Measurements from ENCODE around the gene ALPK1.

The ALPK1 gene

DNA sequence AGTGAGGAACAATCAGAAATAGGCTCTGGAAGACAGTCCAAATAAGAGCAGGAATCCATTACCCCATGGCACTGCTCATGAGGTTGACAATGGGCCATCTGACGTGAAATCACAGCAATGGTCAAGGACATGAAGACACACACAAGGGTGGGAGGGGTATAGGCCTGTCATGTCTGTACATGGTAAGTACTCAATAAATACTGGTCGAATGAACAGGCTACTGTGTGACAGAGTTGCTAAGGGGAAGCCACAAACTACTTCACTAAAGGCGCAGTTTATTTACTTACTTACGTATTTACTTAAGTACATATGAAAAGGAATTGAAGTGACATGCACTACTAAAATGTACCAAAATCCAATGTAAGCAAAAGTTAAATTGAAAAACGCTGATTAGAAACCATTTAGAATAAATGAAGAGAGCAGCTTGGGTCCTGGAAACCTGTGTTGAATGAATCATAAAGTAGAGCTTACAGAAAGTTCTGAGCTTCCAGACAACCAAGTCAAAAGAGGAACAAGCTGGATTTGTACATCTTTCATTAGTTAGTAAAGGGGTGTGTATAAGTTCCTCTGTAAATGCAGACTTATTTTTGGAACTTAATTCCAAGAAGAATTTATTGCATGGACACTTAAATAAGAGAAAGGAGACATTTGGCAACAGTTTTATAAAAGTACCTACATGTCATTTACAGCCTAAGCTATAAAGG, 32.7 kb downstream of the ALPK1 start:
- DNase-seq: no peak

DNA sequence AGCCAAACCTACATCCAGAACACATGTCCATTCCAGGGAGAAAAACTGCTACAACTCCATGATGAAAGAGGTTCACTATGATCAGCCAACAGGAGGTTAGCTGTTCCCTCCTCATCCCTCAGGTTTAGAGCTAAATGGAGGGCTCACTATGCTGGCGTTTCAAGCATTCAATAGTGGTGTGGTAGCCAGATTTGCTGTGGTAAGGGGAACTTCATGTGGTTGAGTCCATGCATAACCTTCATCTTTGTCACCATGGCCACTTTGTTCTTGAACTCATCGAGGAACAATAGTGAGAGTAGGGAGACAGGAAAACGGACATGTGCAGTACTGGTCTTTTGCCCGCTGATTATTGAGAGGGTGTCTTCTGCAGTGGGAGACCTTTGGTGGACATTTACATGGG, 33.8 kb downstream of the ALPK1 start:
- no peak for DNase-seq

DNA sequence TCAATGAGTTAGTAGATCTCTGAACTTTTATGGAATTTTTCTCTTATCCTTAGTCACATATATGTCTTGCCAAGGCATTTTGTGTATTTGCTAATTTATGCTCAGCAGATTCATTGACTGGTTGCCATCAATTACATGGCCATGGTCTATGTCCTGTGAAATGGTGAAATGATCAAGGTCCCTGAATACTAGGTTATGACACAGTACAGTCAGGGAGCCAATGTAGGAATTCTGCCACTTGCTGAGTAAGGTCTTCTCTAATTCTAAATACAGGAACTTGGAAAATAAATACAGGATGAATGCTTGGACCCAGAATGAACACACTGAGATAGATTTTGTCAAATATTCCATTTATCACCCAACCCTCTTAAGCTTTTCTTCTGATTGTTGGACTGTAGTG, 35.2 kb downstream of the ALPK1 start:
- DNase-seq: no peak

DNA sequence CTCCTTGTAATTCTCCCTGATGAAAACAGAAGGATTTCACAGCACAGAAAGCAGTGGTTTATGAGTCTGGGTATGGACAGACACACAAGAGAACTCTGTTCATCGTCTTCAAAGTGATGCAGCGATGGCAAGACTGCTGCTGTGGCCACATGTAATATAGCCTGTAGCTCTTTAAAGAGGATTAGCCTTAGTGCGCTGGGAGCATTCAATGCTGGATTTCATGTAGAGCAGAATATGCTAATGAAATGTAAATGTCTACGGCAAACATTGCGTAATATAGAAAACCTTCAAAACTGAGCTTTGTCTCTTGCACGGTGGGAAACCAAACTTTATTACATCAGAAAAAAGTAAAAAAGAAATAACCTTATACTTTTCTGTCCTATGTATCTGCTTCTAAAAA, 42.9 kb downstream of the ALPK1 start:
- no peak for DNase-seq

DNA sequence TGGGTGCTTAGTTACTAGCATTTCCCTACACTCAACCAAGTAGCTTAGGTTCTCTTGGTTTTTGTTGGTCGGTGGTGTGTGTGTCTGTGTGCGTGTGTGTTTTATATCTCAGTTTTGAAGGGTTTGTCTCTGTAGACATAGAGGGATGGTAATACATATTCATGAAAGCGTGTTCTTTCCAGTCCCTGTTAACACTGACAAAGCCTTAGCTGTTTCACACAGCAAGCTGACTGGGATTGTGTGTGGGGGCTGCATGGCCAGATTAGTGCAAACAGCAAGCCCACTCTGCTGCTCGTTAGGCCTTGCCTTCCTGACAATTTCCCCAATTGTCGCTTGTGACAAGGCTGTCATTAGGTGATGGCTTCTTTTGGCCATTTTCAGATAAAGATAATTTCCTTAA, 43.9 kb downstream of the ALPK1 start:
- no peak for DNase-seq

DNA sequence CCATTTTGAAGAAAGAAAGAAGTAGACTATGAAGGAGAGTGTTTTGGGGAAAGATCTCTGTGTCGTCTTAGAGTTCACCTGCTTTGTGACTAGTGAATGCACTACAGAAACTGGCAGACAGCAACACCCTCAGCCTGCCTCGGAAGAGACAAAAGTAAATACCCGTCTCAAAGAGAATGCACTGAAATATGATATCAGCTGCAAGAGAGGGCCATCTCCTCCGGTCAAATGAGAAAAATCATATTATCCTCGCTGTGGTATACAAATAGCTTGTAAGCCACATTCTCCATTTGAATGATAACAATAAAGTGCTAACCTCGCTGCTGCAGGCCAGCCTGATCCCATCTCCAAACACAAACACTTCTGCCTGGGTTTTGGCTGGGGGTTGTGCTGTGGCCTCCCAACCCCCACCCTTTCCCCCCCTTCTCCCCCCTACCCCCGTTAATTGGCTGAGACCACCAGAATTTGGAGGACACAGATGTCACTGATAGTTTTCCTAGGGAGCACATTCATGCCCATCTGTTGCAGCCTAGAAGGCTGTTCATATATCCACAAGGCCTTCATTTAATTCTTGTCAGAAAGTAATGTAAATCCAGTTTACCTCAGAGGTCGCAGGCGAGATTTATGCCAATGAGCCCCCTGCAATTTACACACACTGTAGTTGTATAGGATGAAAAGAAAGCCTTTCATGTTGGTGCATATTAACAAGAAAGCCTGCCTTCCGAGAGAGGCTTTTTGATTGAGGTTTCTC, 46.3 kb downstream of the ALPK1 start:
- DNase-seq: peak; percentile 61

DNA sequence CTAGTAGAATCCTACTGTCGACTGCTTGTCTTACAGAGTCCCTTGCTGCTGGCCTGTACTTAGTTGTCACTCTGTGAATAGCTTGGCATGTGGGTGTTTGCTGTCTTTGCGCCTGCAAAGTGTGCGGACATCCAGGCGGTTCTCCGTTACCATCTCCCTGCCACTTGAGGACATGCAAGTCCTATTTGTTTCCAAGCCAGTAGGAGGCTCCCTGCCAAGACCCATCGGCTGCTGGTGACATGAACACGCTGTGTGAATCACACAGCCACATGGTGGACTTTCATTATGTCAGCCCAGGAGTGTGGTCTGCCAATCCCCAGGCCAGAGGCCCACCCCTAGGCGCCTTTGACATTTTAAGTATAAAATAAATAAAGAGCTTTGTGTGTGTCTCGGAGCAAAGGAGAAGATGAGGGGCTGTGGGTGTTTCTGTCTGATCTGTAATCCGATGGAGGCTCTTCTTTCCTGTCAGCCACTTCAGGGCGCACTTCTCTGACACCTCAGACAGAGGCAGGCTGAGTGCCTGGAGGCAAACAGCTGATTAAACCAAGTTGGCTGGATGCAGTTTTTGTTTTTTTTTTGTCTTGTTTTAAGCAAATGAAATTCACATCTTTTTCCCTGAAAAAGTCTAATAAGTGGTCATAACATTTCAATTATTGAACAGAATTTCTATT, 51.5 kb downstream of the ALPK1 start:
- no peak for DNase-seq

DNA sequence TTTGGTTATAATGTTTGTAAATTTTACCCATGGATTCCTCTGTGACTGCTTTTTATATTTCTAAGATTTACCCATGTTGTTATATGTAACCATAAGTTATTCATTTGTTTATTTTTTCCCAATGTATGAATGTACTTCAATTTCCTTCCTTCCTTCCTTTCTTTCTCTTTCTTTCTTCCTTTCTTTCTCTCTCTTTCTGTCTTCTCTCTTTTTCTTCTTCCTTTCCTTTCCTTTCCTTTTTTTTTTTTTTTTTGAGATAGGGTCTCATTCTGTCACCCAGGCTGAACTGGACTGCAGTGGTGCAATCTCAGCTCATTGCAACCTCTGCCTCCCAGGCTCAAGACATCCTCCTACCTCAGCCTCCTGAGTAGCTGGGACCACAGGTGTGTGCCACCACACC, 55.6 kb downstream of the ALPK1 start:
- no peak for DNase-seq

DNA sequence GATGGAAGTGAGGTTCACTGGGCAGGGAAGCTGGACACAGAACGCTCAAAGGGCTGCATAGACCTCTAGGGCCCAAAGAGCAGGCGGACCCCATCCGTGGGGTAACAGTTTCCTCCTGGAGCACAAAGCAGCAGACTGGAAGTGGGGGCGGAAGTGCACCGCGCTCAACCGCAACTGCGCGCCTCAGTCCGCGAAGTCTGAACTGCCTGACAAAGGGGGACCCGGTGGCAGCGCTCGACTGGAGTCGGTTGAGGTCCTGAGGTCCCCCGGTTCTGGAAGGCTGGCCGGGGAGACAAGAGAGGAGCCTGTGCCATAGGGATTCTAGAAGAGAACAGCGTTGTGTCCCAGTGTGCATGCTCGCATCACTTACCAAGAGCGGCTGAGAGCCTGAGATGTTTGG, 58.5 kb downstream of the ALPK1 start:
- DNase-seq: no peak

DNA sequence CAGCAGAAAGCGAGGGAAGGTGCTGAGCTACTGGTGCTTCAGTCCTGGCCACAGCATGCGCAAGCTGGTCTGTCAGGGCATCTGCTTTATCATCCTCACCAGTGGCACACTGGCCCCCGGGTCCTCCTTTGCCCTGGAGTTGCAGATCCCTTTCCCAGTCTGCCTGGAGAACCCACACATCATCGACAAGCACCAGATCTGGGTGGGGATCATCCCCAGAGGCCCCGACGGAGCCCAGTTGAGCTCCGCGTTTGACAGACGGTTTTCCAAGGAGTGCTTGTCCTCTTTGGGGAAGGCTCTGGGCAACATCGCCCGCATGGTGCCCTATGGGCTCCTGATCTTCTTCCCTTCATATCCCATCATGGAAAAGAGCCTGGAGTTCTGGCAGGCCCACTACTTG, 60.3 kb downstream of the ALPK1 start:
- DNase-seq: no peak

DNA sequence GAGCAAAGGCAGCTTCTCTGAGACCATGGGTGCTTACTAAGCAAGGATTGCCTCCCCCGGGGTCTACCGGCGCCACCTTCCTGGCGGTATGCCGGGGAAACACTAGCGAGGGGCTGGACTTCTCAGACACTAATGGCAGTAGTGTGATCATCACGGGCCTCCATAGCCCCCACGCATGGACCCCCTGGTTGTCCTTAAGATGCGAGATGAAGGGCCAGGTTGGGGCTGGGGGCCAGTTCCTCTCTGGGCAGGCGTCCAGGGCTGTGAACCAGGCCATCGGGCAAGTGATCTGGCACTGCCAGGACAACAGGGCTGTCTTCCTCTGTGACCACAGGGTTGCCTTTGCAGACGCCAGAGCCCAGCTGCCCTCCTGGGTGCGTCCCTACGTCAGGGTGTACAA, 60.7 kb downstream of the ALPK1 start:
- no peak for DNase-seq

DNA sequence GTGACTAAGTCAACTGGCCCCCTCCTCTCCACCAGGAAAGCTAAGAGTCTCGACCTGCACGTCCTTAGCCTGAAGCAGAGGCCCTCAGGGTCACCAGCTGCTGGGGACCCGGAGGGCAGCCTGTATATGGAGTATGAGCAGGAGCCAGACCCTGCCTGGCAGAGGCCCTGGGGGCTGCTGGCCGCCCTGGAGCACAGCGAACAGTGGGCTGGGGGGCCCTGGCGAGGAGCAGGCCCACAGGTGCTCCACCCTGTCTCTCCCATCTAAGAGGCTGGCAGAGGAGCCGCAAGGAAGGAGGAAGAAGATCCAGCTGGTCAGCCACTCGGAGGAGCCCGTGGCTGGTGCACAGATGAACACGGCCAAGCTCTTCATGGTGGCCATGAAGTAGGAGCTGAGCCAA, 61.2 kb downstream of the ALPK1 start:
- DNase-seq: no peak

DNA sequence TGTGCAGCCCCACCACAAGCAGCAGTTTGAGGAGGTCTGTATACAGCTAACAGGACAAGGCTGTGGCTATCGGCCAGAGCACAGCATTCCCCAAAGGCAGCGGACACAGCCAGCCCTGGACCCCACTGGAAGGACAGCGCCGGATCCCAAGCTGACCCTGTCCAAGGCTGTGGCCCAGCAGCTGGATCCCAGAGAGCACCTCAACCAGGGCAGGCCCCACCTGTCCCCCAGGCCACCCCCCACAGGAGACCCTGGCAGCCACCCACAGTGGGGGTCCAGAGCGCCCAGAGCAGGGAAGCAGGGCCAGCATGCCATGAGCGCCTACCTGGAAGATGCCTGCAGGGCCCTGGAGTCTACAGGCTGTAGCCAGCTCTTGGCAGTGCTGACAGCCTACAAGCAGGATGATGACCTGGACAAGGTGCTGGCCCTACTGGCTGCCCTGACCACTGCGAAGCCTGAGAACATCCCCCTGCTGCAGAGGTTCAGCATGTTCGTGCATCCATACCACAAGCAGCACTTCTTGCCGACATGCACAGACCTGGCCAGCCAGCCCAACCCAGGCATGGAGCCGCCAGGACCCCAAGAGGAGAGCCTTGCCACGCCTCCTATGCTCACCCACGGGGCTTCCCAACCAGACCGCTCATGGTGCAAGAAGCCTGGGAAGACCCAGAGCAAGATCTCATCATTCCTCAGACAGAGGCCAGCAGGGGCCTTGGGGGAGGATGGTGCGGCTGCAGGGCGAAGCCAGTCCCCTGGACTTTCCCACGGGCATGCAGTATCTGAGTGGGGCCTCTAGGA, 62.0 kb downstream of the ALPK1 start:
- DNase-seq: no peak

DNA sequence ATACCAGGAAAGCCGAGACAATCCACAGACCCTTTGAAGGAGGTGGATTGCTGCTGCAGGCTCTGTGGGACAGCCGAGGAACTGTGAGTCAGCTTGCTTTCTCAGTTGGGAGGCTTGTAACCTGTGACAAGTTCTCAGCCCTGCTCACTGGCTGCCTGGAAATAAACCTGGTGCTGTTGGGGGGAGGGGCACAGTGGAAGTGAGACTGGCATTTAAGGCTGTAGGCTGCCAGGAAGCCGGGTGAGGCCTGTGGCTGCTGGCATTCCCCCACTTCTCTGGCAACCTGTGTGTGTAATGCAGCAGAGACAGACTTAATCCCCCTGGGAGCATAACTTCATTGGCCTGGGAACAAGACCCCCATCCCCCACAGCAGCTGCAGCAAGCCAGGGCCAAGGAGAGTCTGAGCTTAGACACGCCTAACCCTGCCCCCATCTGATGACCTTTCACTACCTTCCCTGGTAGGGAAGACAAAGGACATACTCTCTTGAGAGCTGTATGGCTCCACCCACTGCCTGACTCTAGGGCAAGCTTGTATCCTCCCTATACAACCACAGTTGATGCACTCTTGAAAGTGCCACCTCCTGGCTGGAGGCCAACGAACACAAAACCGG, 64.1 kb downstream of the ALPK1 start:
- DNase-seq: peak; percentile 13

DNA sequence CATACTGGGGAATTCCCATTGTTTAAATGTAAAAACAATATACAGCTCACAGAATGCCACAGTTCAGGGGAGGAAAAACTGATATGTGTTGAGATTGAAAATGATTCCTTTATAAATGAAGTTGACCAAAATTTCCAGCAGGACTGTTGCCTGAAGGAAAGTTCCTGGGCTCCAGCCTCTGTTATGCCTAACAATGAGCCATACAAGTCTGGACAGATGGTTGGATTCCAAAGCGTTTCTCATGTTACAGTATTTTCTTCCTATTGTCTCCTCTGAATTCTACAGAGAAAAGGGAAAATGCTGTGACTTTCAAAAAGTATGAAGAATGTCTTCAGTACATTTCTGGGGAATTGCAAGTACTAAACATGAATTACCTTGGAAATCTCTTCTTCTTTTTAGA, 73.3 kb downstream of the ALPK1 start:
- peak; percentile 40 for DNase-seq

DNA sequence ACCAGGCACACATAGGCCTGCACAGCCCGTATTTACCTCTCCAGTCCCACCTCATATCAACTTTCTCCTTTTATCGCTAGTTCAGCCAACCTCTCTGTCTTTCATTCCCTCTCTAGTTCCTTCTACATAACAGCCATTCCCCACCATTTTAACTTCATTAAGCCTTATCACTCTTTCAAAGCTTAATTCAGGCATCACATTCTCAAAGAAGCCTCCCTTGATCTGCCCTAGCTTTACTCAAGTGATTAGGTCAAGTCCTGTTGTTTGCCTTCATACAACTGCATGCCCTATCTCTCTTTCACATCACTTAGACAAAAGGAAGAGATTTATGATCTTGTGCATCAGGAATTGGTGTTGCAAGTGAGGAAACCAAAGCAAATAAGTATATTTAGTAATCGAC, 74.2 kb downstream of the ALPK1 start:
- DNase-seq: no peak

DNA sequence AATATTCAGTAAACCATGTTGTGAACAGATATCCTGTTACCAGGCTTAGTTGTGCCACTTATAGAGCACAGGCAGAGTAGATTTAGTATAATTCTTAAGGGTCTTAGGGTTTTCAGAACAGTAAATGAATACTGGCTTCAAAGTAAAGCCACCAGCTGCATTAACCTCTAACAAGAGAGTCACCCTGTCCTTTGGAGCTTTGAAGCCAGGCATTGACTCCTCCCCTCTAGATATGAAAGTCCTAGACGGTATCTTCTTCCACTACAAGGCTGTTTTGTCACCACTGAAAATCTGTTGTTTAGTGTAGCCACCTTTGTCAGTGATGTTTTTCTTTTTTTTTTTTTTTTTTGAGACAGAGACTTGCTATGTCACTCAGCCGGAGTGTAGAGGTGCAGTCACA, 77.7 kb downstream of the ALPK1 start:
- DNase-seq: no peak

DNA sequence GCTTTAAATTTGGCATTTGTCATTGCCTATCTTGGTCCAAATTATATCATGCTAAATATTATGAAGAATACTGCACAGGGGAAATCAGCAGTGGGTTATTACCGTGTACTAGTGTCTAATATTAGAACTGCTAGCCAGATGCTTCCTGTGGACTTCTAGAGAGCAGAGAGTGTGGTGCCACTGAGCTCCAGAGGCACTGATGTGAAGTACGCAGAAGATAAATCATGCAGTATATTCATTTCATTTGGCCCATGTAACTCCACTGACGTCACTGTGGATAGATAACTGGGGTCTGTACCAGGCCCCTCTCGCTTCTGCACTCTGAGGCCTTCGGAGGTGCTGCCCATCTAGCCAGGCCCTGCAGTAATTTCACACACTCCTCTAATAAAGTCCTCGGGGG, 80.0 kb downstream of the ALPK1 start:
- no peak for DNase-seq

DNA sequence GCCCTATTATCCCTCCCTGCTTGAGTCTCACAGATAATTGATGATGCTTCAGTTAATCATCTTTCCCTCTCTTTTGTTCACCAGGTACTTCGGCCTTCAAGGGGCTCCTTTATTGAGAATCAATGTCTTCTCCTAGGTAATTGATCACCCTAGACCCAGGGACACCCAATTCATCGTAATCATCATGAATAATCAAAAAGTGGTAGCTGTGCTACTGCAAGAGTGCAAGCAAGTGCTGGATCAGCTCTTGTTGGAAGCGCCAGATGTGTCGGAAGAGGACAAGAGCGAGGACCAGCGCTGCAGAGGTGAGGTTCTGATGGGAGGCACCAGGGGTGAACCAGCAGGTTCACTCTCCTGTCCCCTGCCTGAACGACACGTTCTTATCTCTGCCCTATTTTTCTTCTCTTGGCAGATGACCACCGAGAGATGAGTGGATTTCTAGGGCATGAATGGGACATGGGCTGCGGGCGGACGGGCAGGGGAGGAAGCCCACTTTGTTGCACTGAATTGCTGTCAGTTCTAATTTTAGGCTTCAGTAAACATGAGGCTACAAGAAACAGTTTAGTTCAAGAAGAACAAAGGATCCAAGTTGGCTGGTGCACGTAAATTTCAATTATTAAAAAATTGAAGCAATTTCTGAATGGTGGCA, 80.5 kb downstream of the ALPK1 start:
- DNase-seq: no peak

DNA sequence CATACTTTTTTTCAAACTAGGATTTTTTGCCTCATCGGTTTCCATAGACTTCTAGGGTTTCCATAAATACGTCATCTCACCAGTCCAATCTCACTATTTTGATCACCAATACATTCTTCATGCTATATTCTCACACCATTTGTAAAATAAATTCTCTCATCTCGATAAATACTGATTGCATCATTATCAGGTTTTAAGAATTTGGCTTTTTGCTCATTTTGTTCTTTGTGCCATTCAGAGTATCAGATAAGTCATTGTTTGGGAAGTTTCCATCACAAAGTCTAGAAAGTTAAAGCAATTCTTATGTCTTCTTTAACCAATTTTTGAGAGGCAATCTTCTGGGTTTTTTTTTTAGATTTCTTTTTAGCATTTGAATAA, 81.1 kb downstream of the ALPK1 start:
- no peak for DNase-seq

DNA sequence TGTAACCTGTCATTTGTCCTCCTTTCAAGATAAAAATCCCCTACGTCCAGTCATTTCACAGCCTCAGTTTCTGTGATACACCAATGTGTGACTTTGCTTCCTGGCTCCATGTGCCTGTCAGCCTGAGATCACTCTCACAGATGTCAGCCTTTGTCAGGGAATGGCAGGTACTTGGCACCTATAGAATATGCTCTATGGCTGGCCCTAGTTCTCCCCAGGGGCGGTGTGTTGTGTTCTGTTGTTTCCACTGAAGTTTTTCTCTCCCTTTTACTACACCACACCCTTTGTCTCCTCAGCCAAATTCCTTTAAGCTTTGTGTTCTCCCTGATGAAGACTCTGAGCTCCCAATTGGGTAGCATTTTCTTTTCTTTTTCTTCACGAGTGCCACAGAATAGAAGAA, 81.7 kb downstream of the ALPK1 start:
- no peak for DNase-seq

DNA sequence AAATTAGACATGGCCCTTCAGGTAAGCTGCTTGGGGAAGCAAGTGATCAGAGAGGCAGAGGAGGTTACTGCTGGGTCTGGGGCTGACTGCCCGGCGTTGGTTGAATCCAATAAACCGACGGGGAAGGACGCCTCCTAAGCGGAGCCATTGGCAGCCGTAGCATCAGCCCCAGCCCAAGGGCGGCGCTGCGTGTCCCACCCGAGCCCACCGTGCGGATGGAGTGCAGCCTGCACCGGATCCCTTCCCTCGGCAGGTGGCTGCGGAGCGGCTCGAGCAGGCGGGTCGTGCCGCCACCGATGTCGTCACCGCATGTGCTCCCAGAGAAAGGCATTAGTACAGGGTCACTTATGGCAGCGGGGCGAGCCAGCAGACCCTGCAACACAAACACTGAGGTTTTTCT, 82.1 kb downstream of the ALPK1 start:
- no peak for DNase-seq

All from NCI-H2171 (cell line).